ENCODE measurements around the gene LTB4R.

LTB4R gene

DNA sequence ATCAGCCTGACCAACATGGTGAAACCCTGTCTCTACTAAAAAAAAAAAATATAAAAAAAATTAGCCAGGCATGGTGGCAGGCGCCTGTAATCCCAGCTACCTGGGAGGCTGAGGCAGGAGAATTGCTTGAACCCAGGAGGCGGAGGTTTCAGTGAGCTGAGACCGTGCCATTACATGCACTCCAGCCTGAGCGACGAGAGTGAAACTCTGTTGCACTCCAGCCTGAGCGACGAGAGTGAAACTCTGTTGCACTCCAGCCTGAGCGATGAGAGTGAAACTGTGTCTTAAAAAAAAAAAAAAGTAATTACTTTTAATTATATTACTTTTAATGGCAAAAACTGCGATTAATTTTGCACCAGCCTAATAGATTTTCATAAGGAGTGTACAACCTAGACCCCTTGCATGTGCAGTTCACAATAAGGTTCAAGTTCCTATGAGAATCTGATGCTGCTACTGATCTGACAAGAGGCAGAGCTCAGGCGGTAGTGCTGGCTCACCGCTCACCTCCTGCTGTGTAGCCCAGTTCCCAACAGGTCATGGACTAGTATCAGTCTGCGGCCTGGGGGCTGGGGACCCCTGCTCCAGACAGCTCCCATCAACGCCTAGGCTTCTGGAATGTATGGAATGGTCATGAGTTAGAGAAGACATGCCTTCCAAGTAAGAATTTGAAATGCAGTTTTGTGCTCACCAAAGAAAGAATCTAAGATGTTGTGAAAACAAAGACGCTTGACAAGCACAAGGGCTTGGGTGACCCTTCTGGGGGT is 10.1 kb downstream of the LTB4R start:
- ATAC-seq, result no peak
- TF ChIP-seq ZNF8 (CRISPR knock-in tag; IDR thresholded peaks at IDR 0.05) (no peak), BACH2 (CRISPR knock-in tag; IDR thresholded peaks at IDR 0.05; ENCODE audit: borderline replicate concordance) (no peak), ZFP3 (CRISPR knock-in tag; IDR thresholded peaks at IDR 0.05) (no peak), CSDC2 (CRISPR knock-in tag; IDR thresholded peaks at IDR 0.05) (no peak)

- TF ChIP-seq TCF4 (CRISPR knock-in tag; IDR thresholded peaks at IDR 0.05; ENCODE audit: borderline replicate concordance) (no peak), CSDC2 (CRISPR knock-in tag; IDR thresholded peaks at IDR 0.05) (no peak)
- TF ChIP-seq, protein P1, sequence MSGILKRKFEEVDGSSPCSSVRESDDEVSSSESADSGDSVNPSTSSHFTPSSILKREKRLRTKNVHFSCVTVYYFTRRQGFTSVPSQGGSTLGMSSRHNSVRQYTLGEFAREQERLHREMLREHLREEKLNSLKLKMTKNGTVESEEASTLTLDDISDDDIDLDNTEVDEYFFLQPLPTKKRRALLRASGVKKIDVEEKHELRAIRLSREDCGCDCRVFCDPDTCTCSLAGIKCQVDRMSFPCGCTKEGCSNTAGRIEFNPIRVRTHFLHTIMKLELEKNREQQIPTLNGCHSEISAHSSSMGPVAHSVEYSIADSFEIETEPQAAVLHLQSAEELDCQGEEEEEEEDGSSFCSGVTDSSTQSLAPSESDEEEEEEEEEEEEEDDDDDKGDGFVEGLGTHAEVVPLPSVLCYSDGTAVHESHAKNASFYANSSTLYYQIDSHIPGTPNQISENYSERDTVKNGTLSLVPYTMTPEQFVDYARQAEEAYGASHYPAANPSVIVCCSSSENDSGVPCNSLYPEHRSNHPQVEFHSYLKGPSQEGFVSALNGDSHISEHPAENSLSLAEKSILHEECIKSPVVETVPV (CRISPR knock-in tag; IDR thresholded peaks at IDR 0.05), result no peak
- ATAC-seq, result no peak
Measured at GRCh38 chr14:24322672-24323071, 11.4 kb downstream of the LTB4R start.

DNA sequence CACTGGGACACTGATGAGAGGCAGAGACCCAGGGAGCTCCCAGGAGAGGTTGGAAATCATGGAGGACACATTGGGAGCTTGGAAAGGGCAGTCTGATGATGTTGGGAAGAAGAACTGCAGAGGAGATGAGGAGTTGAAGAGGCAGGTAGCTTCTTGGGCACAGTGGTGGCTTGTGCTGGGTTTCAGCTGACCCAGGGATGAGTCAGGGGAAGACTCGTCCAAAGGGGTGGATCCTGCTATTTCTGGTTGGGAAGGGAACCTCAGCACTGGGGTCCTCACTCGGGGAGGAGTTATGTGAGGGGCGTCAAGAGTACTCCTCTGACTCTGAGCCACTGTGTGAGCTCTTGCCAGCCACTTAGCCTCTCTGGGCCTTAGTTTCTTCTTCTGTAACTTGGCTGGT is 12.0 kb downstream of the LTB4R start:
- TF ChIP-seq ISL1 (CRISPR knock-in tag; IDR thresholded peaks at IDR 0.05) (no peak), ZNF565 (CRISPR knock-in tag; conservative IDR thresholded peaks at IDR 0.05; ENCODE audit: low read depth) (no peak), ZFP30 (CRISPR knock-in tag; IDR thresholded peaks at IDR 0.05) (no peak), BACH2 (CRISPR knock-in tag; IDR thresholded peaks at IDR 0.05; ENCODE audit: borderline replicate concordance) (no peak), SNAI2 (CRISPR knock-in tag; IDR thresholded peaks at IDR 0.05) (no peak), GLIS3 (CRISPR knock-in tag; IDR thresholded peaks at IDR 0.05) (no peak), PPARA (CRISPR knock-in tag; IDR thresholded peaks at IDR 0.05; ENCODE audit: borderline replicate concordance) (no peak), POU6F1 (CRISPR knock-in tag; IDR thresholded peaks at IDR 0.05; ENCODE audit: borderline replicate concordance, low read depth) (no peak), ESRRG (CRISPR knock-in tag; IDR thresholded peaks at IDR 0.05) (no peak), TCF4 (CRISPR knock-in tag; IDR thresholded peaks at IDR 0.05; ENCODE audit: borderline replicate concordance) (no peak), ARNTL (CRISPR knock-in tag; IDR thresholded peaks at IDR 0.05; ENCODE audit: borderline replicate concordance, low read depth) (no peak), ZNF8 (CRISPR knock-in tag; IDR thresholded peaks at IDR 0.05) (no peak)
- TF ChIP-seq, protein P2, sequence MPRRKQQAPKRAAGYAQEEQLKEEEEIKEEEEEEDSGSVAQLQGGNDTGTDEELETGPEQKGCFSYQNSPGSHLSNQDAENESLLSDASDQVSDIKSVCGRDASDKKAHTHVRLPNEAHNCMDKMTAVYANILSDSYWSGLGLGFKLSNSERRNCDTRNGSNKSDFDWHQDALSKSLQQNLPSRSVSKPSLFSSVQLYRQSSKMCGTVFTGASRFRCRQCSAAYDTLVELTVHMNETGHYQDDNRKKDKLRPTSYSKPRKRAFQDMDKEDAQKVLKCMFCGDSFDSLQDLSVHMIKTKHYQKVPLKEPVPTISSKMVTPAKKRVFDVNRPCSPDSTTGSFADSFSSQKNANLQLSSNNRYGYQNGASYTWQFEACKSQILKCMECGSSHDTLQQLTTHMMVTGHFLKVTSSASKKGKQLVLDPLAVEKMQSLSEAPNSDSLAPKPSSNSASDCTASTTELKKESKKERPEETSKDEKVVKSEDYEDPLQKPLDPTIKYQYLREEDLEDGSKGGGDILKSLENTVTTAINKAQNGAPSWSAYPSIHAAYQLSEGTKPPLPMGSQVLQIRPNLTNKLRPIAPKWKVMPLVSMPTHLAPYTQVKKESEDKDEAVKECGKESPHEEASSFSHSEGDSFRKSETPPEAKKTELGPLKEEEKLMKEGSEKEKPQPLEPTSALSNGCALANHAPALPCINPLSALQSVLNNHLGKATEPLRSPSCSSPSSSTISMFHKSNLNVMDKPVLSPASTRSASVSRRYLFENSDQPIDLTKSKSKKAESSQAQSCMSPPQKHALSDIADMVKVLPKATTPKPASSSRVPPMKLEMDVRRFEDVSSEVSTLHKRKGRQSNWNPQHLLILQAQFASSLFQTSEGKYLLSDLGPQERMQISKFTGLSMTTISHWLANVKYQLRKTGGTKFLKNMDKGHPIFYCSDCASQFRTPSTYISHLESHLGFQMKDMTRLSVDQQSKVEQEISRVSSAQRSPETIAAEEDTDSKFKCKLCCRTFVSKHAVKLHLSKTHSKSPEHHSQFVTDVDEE (CRISPR knock-in tag; IDR thresholded peaks at IDR 0.05), result no peak
- TF ChIP-seq, protein P1 (CRISPR knock-in tag; IDR thresholded peaks at IDR 0.05), result no peak

GRCh38 chr14:24324024-24324423 is 12.7 kb downstream of the LTB4R start:
- no peak for ATAC-seq
- TF ChIP-seq, protein P3, sequence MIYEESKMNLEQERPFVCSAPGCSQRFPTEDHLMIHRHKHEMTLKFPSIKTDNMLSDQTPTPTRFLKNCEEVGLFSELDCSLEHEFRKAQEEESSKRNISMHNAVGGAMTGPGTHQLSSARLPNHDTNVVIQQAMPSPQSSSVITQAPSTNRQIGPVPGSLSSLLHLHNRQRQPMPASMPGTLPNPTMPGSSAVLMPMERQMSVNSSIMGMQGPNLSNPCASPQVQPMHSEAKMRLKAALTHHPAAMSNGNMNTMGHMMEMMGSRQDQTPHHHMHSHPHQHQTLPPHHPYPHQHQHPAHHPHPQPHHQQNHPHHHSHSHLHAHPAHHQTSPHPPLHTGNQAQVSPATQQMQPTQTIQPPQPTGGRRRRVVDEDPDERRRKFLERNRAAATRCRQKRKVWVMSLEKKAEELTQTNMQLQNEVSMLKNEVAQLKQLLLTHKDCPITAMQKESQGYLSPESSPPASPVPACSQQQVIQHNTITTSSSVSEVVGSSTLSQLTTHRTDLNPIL (CRISPR knock-in tag; IDR thresholded peaks at IDR 0.05; ENCODE audit: low read depth), result no peak
- TF ChIP-seq ZC3H10 (CRISPR knock-in tag; IDR thresholded peaks at IDR 0.05), result no peak
- no peak for TF ChIP-seq ZNF8 (CRISPR knock-in tag; IDR thresholded peaks at IDR 0.05)
- TF ChIP-seq ISL1 (CRISPR knock-in tag; IDR thresholded peaks at IDR 0.05), result no peak
- TF ChIP-seq, protein P1 (CRISPR knock-in tag; IDR thresholded peaks at IDR 0.05), result no peak
- no peak for TF ChIP-seq OSR1 (CRISPR knock-in tag; IDR thresholded peaks at IDR 0.05)
- TF ChIP-seq, protein P2 (CRISPR knock-in tag; IDR thresholded peaks at IDR 0.05), result no peak
- no peak for TF ChIP-seq ZFP3 (CRISPR knock-in tag; IDR thresholded peaks at IDR 0.05)
- no peak for TF ChIP-seq ARNTL (CRISPR knock-in tag; IDR thresholded peaks at IDR 0.05; ENCODE audit: borderline replicate concordance, low read depth)
- no peak for TF ChIP-seq ZNF70 (CRISPR knock-in tag; IDR thresholded peaks at IDR 0.05)
- TF ChIP-seq ZFP30 (CRISPR knock-in tag; IDR thresholded peaks at IDR 0.05), result no peak

More for the DNA sequence above, 12.0 kb downstream of the LTB4R start:
- no peak for ATAC-seq

Measured in SK-N-SH treated with all-trans-retinoic acid at 6 μM for 48 hours (cell line).